Cardiac septum (tissue), 1 donor: Measurements from ENCODE around the gene MRC1. TPM values are rescaled to one million over a fixed set of nuclear protein-coding genes. Genes with fewer than 3 reads are reported as not detected.

Experiments
- DNase-seq: peaks from one replicate; pipeline ENCODE4 v3.0.0-alpha.2; 2020; ENCODE audit warnings: low spot score
- intact Hi-C: fragments of 100-400 bp; cut with DNase I; formaldehyde crosslinking; loops from one replicate; pipeline ENCODE4 v1.14.0; 2022
- long read RNA-seq: library from polyadenylated mRNA; unstranded; transcript quantifications from one replicate; pipeline ENCODE4 v2.0.0, GENCODE V29; 2021
- total RNA-seq: library from RNA; stranded (reverse); fragmentation: NEBNext Ultra II Directional; extraction: Animal tissue kit (Norgen Biotek cat#: 25700); gene quantifications from one replicate; pipeline ENCODE4 v1.2.1, GENCODE V29; 2021
- donor health status: DM: no; HTN: no; CAD: no.

Gene MRC1
- total RNA-seq: 6.3 TPM
- long read RNA-seq, partial matches to known transcripts: 2 of 2 reads
- long read RNA-seq, other reads (novel, unspliced or antisense): 0 of 2 reads

DNA sequence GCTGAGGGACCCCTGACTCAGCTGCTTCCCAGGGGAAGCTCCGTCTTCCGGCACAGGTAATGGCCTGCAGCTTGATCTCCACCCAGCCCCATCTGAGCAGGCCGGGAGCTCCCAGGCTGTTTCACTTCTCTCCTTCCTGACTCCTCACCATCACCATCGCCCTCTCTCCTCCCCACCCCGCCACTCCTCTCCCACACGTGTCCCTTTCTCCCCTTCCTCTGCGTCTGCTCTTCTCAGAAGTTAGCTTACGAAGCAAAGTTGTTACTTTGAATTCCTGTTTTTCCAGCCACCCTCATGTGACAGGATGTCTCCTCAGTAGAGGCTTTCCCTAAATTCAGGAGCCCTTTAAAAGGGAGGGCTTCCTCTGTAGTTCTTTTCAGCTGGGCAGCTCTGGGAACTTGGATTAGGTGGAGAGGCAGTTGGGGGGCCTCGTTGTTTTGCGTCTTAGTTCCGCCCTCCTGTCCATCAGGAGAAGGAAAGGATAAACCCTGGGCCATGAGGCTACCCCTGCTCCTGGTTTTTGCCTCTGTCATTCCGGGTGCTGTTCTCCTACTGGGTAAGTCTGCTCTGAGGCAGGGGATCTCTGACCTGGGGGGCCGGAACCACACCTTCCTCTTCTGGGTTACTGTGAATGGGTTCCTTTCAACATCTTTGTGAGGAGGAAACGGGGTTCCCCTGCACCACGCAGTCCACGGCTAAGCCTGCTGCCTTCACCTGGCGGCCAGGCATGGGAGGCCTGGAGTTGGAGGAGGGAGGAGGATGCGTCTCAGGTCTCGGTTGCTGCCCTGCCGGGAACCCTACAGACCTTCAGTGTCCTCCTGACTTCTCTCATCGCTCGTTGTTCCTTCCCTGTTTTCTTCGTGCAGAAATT is at the start of gene MRC1:
Gene MRC1, plus strand, starts transcription at position 378 of the 871 bp plus-strand sequence. Its CDS starts 118 bp downstream, at position 496.
- no peak for DNase-seq
- intact Hi-C loops: no loop called here

DNA sequence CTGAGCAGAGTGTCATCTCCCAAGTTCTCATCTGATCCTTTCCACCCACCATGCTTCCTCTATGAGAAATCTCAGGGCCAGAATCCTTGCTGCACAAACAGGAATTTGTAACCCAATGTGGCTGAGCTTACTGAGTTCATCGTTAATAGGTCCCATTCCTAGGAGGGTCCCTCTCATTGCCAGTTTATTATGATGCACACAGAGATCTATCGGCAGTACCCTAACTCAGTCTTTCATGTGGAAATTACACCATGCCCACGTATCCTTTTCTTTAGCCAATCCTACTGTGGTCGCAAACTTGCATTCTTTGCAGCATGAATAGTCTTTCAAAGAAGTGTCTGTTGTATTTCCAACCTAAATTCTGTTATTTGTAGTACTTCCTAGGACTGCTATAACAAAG is 45.0 kb upstream of the MRC1 start:
- intact Hi-C loops: no loop called here
- DNase-seq: no peak

DNA sequence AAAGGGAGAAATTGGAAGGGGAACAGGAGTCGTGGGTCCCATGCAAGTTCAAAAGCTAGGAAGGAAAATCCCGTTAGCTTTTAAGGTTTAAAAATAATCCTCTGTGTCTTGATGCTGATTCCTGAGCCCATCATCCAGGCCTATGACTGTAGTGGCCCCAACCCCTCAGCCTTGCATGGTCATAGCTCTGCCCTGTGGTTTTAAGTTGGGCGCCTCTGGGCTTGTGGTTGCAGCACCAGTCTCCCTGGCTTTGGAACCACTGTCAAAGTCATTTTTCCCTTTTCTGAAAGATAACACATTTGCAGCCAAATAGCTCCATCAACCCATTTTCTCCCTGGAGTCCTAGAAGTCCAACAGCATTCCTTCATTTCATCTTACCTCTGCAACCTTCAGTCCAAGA is 43.5 kb upstream of the MRC1 start:
- no peak for DNase-seq
- intact Hi-C loops: no loop called here

DNA sequence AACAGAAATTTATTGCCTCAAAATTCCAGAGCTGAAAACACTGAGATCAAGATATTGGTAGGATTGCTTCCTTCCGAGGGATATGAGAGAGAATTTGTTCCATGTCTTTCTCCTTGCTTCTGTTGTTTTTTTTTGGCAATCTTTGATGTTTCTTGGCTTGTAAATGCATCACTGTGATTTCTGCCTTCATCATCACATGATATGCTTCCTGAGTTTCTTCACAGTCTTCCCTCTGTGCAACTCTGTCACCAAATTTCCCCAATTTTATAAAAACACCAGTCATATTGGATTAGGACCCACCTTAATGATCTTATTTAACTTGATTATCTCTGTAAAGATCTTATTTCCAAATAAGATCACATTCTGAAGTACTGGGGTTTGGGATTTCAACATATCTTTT is 42.4 kb upstream of the MRC1 start:
- intact Hi-C loops: no loop called here
- no peak for DNase-seq

DNA sequence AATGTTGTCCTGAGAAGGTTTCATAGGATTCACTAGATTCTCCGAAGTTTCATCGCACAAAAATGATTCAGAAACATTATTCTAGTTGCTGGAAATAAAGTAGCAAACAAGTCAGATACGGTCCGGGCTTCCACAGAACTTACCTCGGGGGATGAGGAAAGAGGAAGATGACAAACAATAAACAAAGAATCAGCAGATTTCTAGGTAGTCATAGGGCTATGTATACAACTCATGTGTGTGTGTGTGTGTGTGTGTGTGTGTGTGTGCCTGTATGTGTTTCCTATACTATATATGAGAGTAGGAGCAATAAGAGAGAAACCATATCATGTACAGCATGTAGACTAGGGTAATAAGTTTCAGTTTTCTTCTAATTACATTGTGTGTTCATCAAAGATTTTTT is 40.7 kb upstream of the MRC1 start:
- DNase-seq: no peak
- intact Hi-C loops: no loop called here

DNA sequence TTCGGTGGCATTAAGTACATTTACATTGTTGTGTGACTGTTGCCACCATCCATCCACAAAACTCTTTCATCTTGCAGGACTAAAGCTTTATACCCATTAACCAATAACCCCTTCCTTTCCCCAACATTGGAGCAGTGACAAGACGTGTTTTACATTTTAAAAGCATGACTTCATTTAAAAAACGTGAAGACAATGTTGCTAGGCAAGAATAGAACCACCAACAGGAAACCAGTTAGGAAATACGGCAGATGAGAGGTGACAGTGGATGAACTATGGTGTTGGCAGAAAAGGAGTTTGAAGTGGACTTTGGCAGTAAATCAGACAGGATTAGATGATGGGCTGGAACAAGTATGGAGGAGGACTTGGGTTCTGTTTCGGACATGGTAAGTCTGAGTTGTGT is 40.2 kb upstream of the MRC1 start:
- intact Hi-C loops: no loop called here
- DNase-seq: no peak

DNA sequence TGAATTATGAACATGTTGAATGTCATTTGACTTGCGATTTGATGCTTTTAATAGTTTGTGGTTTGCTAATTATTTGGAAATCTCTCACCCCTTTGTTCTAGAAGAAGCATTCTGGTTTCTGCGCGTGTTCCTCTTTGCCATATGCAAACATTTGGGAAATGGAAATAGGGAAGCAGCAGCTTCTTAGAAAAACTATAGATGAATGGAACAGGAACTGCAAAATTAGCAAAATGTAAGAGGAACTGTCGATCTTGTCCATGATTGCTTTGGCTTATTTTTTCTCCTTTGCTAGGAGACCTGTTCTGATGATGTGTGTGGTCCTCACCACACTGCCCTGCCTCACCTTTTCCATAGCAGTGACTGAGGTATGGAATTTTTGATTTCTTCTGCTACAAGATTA is 38.1 kb upstream of the MRC1 start:
- intact Hi-C loops: no loop called here
- DNase-seq: no peak

DNA sequence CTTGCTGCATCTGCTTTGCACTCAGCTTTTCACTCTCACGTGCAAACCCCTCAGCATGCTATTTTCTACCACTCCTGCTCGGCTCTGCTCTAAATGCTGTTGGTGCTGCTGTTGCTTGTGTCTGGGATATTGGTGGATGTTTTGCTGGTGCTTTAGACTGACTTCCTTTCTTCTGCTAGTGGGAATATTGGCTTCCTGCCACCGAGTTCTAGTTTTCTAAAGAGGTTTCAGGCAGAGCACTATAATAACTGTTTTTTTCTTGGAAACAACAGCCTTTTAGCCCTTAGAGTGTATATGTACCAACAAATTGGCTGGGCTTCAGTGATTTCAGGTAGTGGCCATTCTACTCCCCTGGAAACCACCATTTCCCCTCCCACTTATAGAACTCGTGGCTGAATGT is 29.4 kb upstream of the MRC1 start:
- DNase-seq: no peak

DNA sequence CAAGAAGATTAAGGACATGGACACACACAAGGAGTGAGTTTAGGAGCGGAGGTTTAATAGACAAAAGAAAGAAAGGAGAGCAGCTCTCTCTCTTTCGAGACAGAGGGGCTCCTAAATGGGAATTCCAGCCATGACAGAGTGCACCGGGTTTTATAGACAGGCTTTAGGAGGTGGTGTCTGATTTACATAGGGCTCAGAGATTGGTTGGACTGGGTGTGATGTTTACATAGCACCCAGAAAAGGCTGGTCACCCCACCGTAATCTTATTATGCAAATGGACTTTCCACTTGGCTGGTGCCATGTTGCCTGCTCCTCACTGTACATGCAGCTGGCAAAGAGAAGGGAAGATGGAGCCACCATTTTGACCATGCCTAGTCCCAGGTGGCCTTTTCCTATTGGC is 28.4 kb upstream of the MRC1 start:
- intact Hi-C loops: no loop called here
- DNase-seq: no peak

More for the DNA sequence above, 29.4 kb upstream of the MRC1 start:
- intact Hi-C loops: no loop called here

DNA sequence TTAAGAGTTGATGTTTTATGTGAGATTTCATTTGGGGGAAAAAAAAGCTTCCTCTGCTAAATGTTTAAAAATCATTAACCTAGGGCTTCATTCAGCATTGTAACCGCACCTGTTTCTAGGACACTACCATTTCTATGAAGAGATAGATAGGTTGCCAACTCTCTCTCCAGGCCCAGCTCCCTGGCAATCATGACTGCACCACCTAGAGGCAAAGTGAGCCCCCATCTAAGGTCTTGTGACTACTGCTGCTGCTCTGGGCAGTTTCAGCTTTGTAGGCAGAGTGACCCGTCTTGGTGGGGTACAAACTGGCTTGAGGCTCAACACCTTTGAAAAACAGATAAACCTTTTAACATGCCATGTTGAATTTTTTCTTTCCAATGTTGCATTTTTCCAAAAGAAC is 27.3 kb upstream of the MRC1 start:
- intact Hi-C loops: no loop called here
- DNase-seq: no peak

DNA sequence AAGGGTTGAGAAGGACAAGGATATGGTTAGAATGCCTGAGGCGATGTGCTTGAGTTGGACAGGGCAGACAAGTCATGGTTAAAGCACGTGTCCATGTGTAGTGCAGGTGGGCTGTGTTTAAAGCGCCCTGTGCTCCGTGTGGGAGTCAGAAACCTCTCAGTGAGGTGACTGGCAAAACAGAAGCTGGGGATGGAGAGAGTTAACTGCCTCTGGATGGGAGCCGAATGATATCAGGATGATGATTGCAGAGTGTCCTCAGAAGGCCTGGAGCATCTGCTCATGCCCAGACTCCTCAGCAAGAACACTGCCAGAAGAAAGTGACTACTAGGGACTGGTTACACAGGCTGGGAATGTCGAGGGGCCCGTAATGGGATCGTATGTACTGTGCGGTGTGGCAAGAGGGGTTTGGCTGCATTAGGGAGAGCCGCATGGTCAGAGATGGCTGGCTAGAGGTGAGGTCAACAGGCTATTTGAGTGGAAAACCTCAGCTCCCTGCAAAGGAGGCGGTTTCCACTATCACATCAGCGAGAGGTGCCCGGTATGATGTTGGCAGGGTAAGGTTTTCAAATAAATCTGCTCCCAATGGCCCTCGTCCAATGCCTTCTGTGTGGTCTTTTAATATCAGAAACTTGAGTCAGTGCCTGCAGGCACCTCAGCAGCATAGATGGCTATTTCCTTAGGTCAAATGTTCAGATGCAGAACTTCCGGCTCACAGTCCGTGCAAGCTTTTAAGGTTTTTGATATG is 26.1 kb upstream of the MRC1 start:
- DNase-seq: no peak
- intact Hi-C loops: no loop called here

DNA sequence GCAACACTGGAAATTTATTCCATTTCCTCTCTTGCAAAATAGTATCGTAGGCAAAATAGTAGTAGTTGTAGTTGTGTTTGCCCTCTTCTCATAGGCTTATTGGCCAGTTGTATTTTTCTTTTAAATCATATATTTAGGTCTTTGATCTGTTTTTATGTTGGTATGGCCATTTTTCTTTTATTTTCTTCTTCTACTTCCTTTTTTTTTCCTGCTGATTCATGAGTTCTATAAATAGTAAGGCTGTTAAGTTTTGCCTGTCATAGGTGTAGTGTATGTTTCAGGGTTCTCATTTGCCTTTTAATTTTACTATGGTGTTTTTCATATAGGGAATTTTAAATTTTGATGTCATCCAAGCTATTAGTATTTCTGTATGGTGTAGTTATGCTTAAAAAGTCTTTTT is 25.4 kb upstream of the MRC1 start:
- no peak for DNase-seq
- intact Hi-C loops: no loop called here

DNA sequence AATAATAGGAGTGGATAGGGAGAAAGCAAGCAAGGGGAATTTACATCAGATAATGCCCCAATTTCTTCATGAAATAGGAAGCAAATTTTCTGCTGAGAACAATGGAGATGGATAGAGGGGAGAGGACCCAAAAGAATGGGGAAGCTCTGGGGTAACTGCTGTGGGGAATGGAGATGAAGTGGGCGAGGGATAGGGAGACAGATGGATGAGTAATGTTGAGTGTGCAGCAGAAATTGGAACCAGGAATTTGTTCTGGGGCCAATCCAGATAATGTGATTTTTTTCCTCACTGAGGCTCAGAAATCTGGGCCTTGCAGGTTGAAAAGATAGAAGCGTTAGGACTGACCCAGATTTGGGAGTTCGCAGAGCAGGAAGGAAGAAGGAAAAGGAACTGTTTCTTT is 24.5 kb upstream of the MRC1 start:
- intact Hi-C loops: no loop called here
- no peak for DNase-seq

DNA sequence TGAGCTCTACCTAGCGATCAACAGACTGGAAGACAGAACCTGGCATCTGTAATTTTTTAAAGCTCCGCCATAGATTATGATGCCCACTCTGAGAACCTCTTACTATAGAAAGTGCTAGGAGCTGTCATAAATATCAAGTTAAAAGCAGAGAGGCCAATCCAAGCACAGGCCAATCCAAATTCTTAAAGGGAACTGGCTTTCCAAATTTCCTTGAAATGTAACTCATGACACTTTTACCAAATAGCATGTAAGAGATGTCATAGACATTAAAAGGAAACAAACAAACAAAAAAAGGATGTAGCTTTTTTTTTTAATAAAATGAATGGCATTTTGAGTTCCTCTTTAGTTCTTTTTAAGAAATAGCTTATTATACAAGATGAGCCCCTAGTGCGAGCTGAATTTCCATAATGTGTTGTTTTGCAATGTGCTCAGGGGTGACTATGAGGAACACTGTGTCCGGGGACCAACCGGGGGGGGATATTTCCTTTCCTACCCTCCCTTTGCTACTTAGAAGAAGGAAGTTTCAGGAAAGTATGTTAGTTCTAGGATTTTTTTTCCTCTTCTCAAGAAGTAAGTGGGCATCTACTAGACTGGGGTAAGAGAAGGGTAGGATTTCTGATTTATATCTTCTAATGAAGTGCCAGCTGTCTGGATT is 23.7 kb upstream of the MRC1 start:
- DNase-seq: no peak
- intact Hi-C loops: no loop called here

DNA sequence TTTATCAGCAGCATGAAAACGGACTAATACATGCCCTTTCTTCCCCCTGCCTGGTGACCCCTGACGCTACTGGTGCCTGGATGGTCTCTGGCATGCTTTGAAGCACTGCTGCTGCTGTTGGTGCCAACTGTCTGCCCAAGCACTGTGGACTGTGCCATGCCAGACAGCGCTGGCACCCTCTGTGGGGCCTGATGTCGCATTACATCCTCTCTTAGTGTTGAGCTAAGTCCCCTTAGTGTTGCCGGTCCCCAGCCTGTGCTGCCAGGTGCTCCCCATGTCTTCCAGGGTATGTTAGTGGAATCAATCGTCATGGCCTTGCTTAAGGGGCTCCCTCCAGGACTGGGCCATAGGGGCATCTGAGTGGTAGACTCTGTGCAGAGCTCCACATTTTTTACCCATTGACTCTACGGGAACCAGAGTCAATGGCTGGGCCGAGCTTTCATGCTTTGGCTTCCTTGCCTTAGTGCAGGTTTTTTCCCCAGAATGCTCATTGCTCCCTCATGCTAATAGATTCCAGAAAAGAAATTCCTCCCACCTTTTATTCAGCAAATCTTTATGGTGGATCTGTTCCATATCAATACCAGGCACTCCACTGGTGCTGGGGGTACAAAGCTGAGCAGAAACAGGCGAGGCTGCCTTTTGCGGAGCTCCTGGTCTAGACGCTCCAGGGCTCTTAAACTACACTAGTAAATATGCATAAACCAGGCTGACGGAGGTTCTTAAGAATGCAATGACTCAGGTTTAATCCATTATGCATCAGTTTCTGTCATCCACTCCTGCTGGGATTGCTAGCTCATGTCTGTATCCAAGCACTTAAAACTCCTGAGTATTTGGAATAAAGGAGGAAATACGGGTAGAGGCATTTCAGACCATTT is 21.8 kb upstream of the MRC1 start:
- intact Hi-C loops: no loop called here
- DNase-seq: no peak

DNA sequence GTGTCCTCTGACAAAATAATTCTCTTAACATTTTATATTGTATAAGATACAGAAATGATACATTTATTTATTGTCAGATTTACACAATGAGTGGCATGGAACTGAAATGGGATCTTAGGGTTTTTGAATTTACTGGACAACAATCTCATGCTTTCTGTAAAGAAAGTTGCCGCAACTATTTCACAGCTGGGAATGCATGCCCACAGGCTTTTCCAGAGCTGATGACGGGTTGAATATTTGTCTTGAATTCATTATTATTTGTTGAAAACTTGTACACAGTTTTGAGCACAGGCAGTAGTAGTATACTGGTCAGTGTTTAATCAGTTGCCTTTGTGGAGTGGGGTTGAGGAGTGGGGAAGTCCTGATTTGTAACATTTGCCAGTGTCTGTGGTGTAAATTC is 20.5 kb upstream of the MRC1 start:
- intact Hi-C loops: no loop called here
- no peak for DNase-seq

DNA sequence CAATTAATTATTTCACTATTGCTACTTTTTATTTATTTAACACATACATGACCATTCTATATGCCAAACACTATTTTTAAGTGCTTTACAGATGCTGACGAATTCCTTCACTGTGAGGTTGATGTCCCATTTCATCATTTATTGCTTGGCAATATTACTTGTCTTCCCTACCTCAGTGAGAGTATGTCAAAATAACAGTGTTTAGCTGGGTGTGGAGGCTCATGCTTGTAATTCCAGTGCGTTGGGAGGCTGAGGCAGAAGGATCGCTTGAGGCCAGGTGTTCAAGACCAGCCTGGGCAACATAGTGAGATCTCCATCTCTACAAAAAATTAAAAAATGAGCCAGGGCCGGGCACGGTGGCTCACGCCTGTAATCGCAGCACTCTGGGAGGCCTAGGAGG is 19.8 kb upstream of the MRC1 start:
- intact Hi-C loops: no loop called here
- DNase-seq: no peak

DNA sequence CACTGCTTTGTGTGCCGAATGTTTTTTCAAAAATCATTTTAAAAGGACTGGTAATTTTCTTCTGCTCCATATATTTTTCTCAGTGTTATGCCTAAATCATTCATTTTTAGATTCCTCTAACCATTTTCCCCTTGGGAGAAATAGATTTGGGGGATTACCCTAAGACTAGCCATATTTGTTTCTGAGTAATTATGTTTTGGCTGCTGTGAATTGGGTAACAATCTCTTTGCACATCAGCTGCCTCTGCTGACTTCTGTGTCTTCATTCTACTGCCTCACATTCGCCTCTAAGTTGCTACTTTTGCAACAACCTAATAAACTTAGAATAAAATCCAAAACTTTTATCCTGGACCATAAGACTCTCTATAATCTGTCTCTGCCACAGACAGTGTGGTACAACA is 18.5 kb upstream of the MRC1 start:
- no peak for DNase-seq
- intact Hi-C loops: no loop called here

DNA sequence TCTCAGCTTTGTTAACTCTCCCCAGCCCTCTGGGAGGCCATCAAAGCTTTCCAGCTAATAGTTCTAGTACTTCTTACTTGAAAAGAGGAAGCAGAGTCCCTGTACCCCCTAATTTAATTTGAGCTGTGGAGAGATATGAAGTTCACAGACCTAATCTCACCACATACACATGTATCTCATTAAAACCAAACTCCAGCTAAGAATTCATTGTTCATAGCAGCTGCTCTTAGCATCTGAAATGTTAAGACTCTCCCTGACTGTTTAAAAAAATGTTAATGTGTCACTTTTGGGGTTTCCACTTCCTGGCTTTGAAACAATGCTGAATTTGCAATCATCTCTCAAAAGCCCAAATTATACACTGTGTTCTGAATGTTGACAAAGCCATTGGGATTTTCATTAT is 16.2 kb upstream of the MRC1 start:
- no peak for DNase-seq
- intact Hi-C loops: no loop called here
